Liver (tissue), 9 donors: Measurements from ENCODE around the gene ABCA4. TPM values are rescaled to one million over a fixed set of nuclear protein-coding genes. Genes with fewer than 3 reads are reported as not detected.
A peak's percentile ranks its signal among the peaks of the same experiment; 100 is the strongest.

ENCODE experiments used
- DNase-seq: peaks from one replicate; pipeline ENCODE4 v3.0.0-alpha.2; 2017; ENCODE audit warnings: low spot score
- H3K27ac ChIP-seq, 2 donors: one replicate each; pipeline ENCODE4 v1.7.0; 2013; ENCODE audit warnings: inconsistent platforms in 2 of 2, low read length in 2 of 2, control low read depth in 1 of 2, low read depth in 1 of 2, mild to moderate bottlenecking in 1 of 2
- H3K27me3 ChIP-seq, 4 donors: one replicate each; pipeline versions ENCODE4 v1.6.1 to v1.7.0; 2013; ENCODE audit warnings: low read length in 3 of 4, inconsistent platforms in 1 of 4, mild to moderate bottlenecking in 1 of 4, moderate library complexity in 1 of 4; ENCODE audit not compliant: control insufficient read depth in 4 of 4, insufficient read depth in 4 of 4
- H3K36me3 ChIP-seq, 4 donors: one replicate each; pipeline versions ENCODE4 v1.6.1 to v1.7.0; 2013; ENCODE audit warnings: low read length in 3 of 4, mild to moderate bottlenecking in 3 of 4, low read depth in 1 of 4, moderate library complexity in 1 of 4; ENCODE audit not compliant: control insufficient read depth in 4 of 4, insufficient read depth in 3 of 4
- H3K4me1 ChIP-seq, 4 donors: one replicate each; pipeline versions ENCODE4 v1.6.1 to v1.7.0; 2013; ENCODE audit warnings: low read length in 3 of 4, mild to moderate bottlenecking in 3 of 4, moderate library complexity in 1 of 4; ENCODE audit not compliant: control insufficient read depth in 4 of 4, insufficient read depth in 4 of 4
- H3K4me3 ChIP-seq, 3 donors: one replicate each; pipeline versions ENCODE4 v1.6.1 to v1.7.0; 2013; ENCODE audit warnings: low read length in 3 of 3, control low read depth in 1 of 3, low read depth in 1 of 3, mild to moderate bottlenecking in 1 of 3
- H3K9ac ChIP-seq, 2 donors: one replicate each; pipeline ENCODE4 v1.7.0; 2013; ENCODE audit warnings: low read length in 2 of 2, mild to moderate bottlenecking in 2 of 2, moderate library complexity in 2 of 2, control low read depth in 1 of 2, low read depth in 1 of 2
- H3K9me3 ChIP-seq, 4 donors: one replicate each; pipeline versions ENCODE4 v1.6.1 to v1.7.0; 2013; ENCODE audit warnings: low read length in 3 of 4; ENCODE audit not compliant: control insufficient read depth in 4 of 4
- EGR1 ChIP-seq, 2 donors: IDR thresholded peaks; 2 replicates each; pipeline ENCODE4 v1.6.1; 2016 to 2018; ENCODE audit warnings: antibody characterized with exemption in 2 of 2, low read depth in 2 of 2
- HNF4G ChIP-seq: IDR thresholded peaks from 2 replicates; pipeline ENCODE4 v1.6.1; 2016; ENCODE audit warnings: antibody characterized with exemption
- JUND ChIP-seq, 2 donors: IDR thresholded peaks; 2 replicates each; pipeline ENCODE4 v1.6.1; 2016; ENCODE audit warnings: antibody characterized with exemption in 2 of 2
- NR2F2 ChIP-seq: IDR thresholded peaks from 2 replicates; pipeline ENCODE4 v1.6.1; 2016; ENCODE audit warnings: antibody characterized with exemption
- RAD21 ChIP-seq, 2 donors: IDR thresholded peaks; 2 replicates each; pipeline ENCODE4 v1.6.1; 2016; ENCODE audit warnings: antibody characterized with exemption in 2 of 2, mild to moderate bottlenecking in 2 of 2
- RXRA ChIP-seq, 2 donors: IDR thresholded peaks; 2 replicates each; pipeline ENCODE4 v1.6.1; 2017 to 2018; ENCODE audit warnings: antibody characterized with exemption in 2 of 2, mild to moderate bottlenecking in 1 of 2
- SP1 ChIP-seq: IDR thresholded peaks from 2 replicates; pipeline ENCODE4 v1.6.1; 2018; ENCODE audit warnings: antibody characterized with exemption, mild to moderate bottlenecking
- TAF1 ChIP-seq: conservative IDR thresholded peaks from 2 replicates; pipeline ENCODE4 v1.6.1; 2016; ENCODE audit warnings: antibody characterized with exemption, mild to moderate bottlenecking
- WGBS: extraction: QIAGEN DNeasy Blood & Tissue Kit; methylation state at CpG from one replicate; pipeline ENCODE4 v1.1.7; 2013; 5-methylcytosine and 5-hydroxymethylcytosine counted together
- polyA plus RNA-seq, 2 donors: library from polyadenylated mRNA; stranded (reverse) in 1 of 2; unstranded in 1 of 2; fragments of 200-250 nt in 1 of 2; fragments of >200 nt in 1 of 2; fragmentation: Nextera tagmentation in 1 of 2; extraction: Ambion mirVana in 1 of 2; gene quantifications; one replicate each; pipeline versions ENCODE4 v1.2.1 to v1.2.3, GENCODE V29; 2013 to 2015
- total RNA-seq, 2 donors: library from RNA; depleted of rRNA; stranded (reverse); fragments of >200 nt; gene quantifications; one replicate each; pipeline ENCODE4 v1.2.3, GENCODE V29; 2014
- TF ChIP-seq, protein P1 (sequence below): IDR thresholded peaks from 2 replicates; pipeline ENCODE4 v1.6.1; 2016; ENCODE audit warnings: antibody characterized with exemption, mild to moderate bottlenecking
- TF ChIP-seq, protein P2 (sequence below): fragments of 150-350 bp; IDR thresholded peaks from 2 replicates; pipeline ENCODE4 v1.5.1; 2017; ENCODE audit warnings: improper control_type of control experiment, low read depth, low read length; ENCODE audit not compliant: missing input control
- TF ChIP-seq, protein P3 (sequence below): IDR thresholded peaks from 2 replicates; pipeline ENCODE4 v1.6.1; 2016; ENCODE audit warnings: antibody characterized with exemption
- donor health status: healthy.
- donor health status: healthy.
- donor health status: healthy.
- donor health status: healthy.
- donor health status: healthy.

Gene ABCA4
- total and polyA plus RNA-seq, 4 donors: 0.19 to 1.5 (median 0.38) TPM

DNA sequence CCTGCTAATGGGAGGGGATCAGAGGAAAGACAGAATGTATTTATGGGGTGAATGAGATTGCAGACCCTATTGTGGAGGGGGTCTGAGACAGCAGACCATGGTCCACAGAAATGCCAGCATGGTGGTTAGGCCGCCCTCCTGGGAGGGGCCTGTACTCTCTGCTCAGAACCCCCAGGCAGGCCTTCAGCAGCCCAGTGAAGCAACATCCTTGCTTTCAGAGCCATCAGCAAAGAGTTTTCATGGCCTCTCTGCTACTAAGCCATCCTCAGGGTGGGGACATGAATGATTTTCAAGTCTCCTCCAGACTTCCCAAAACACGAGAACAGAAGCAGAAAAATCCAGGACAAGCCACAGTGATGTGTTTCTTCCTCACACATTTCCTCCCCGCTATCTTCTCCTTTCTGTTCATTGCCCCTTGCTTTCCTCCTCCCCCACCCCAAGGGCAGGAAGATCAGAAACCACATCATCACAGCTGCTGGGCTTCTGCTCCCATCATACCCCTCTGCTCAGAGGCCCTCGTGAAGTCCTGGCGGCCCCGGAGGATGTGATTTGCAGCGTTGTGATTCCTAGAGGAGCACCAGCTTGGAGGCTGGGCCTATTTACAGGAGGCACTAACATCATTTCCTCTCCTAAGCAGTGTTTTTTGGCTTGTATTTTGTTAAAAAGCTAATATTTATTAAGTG, 48.0 kb downstream of the ABCA4 start:
- no peak for TF ChIP-seq RXRA (IDR thresholded peaks at IDR 0.05)
- TF ChIP-seq, protein P1, sequence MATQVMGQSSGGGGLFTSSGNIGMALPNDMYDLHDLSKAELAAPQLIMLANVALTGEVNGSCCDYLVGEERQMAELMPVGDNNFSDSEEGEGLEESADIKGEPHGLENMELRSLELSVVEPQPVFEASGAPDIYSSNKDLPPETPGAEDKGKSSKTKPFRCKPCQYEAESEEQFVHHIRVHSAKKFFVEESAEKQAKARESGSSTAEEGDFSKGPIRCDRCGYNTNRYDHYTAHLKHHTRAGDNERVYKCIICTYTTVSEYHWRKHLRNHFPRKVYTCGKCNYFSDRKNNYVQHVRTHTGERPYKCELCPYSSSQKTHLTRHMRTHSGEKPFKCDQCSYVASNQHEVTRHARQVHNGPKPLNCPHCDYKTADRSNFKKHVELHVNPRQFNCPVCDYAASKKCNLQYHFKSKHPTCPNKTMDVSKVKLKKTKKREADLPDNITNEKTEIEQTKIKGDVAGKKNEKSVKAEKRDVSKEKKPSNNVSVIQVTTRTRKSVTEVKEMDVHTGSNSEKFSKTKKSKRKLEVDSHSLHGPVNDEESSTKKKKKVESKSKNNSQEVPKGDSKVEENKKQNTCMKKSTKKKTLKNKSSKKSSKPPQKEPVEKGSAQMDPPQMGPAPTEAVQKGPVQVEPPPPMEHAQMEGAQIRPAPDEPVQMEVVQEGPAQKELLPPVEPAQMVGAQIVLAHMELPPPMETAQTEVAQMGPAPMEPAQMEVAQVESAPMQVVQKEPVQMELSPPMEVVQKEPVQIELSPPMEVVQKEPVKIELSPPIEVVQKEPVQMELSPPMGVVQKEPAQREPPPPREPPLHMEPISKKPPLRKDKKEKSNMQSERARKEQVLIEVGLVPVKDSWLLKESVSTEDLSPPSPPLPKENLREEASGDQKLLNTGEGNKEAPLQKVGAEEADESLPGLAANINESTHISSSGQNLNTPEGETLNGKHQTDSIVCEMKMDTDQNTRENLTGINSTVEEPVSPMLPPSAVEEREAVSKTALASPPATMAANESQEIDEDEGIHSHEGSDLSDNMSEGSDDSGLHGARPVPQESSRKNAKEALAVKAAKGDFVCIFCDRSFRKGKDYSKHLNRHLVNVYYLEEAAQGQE: no peak
- TF ChIP-seq RAD21 (IDR thresholded peaks at IDR 0.05): no peak
- TF ChIP-seq JUND (IDR thresholded peaks at IDR 0.05): no peak
- no peak for TF ChIP-seq SP1
- TF ChIP-seq HNF4G: no peak
- peaks cover 0 to 8% (median 0%) of the 10 kb centered on the region in 4 donors for H3K4me1 ChIP-seq
- H3K36me3 ChIP-seq: no peaks in the 10 kb centered on the region
- H3K9me3 ChIP-seq: no peaks in the 10 kb centered on the region
- H3K27ac ChIP-seq: peak overlapping the region; percentile 19 to 50
- H3K9ac ChIP-seq: no peak overlapping the region
- H3K27me3 ChIP-seq: no peaks in the 10 kb centered on the region
- WGBS: 76% methylated on average over 7 of the region's 7 CpGs
- H3K4me3 ChIP-seq: no peak overlapping the region
- DNase-seq: no peak

DNA sequence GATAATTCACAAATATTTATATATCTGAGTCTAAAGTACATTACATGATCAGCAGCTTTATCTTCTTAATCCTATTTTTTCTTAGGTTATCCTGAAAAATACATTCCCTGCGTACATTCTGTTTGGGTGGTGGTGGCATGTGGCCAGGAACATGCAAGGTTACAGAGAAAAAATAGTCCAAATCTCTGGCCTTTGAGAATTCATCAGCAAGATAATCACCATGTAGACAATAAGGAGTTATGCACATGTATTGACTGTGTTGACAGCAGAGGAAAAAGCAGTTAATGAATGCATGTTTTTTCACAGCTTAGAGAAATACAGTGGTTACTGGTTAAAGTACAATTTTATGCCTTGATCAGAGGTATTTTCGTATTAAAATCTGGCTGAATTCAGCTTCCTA, 49.0 kb downstream of the ABCA4 start:
- no peak for TF ChIP-seq NR2F2
- TF ChIP-seq, protein P2, sequence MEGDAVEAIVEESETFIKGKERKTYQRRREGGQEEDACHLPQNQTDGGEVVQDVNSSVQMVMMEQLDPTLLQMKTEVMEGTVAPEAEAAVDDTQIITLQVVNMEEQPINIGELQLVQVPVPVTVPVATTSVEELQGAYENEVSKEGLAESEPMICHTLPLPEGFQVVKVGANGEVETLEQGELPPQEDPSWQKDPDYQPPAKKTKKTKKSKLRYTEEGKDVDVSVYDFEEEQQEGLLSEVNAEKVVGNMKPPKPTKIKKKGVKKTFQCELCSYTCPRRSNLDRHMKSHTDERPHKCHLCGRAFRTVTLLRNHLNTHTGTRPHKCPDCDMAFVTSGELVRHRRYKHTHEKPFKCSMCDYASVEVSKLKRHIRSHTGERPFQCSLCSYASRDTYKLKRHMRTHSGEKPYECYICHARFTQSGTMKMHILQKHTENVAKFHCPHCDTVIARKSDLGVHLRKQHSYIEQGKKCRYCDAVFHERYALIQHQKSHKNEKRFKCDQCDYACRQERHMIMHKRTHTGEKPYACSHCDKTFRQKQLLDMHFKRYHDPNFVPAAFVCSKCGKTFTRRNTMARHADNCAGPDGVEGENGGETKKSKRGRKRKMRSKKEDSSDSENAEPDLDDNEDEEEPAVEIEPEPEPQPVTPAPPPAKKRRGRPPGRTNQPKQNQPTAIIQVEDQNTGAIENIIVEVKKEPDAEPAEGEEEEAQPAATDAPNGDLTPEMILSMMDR: no peak
- no peak for TF ChIP-seq SP1
- no peak for TF ChIP-seq TAF1
- TF ChIP-seq EGR1 (IDR thresholded peaks at IDR 0.05; ENCODE audit: low read depth in 2 of 2): no peak
- Histone ChIP-seq H3K4me1 (peaks cover 0 to 8% (median 0%) of the 10 kb centered on the region in 4 donors), H3K4me3 (no peak overlapping the region), H3K9me3 (no peaks in the 10 kb centered on the region), H3K9ac (no peak overlapping the region), H3K36me3 (no peaks in the 10 kb centered on the region), H3K27me3 (no peaks in the 10 kb centered on the region), H3K27ac (no peak overlapping the region)
- WGBS: 80% methylated on average over 2 of the region's 2 CpGs
- DNase-seq: no peak

DNA sequence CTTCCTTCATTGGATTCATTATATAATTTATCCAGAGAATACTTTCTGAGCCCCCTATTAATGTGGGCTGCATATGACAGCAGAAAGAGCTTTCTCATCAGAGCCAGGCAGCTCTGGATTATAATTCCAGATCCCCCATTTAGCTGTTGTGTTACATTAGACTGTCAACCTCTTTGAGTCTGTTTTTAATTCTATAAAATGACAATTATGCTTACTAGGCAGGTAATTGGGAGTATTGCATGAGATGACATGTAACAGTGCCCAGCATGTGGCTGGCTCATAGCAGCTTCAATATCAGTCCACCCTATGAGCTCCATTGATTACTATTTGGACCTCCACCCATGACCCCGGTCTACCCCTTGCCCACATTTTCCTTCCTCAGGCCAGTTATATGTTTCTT, 49.6 kb downstream of the ABCA4 start:
- no peak for DNase-seq
- TF ChIP-seq JUND (IDR thresholded peaks at IDR 0.05) (no peak), SP1 (no peak), RAD21 (IDR thresholded peaks at IDR 0.05) (no peak), RXRA (IDR thresholded peaks at IDR 0.05) (no peak)
- TF ChIP-seq, protein P3, sequence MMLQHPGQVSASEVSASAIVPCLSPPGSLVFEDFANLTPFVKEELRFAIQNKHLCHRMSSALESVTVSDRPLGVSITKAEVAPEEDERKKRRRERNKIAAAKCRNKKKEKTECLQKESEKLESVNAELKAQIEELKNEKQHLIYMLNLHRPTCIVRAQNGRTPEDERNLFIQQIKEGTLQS: no peak

More for the DNA sequence above, 49.6 kb downstream of the ABCA4 start:
- H3K9me3 ChIP-seq: no peaks in the 10 kb centered on the region
- no peak overlapping the region for H3K4me3 ChIP-seq
- 89% methylated on average over 1 of the region's 1 CpG for WGBS
- H3K27ac ChIP-seq: no peak overlapping the region
- H3K36me3 ChIP-seq: no peaks in the 10 kb centered on the region
- peaks cover 0 to 8% (median 0%) of the 10 kb centered on the region in 4 donors for H3K4me1 ChIP-seq
- no peaks in the 10 kb centered on the region for H3K27me3 ChIP-seq
- H3K9ac ChIP-seq: no peak overlapping the region
